ENCODE results near the gene GALNS. TPM values are rescaled to one million over a fixed set of nuclear protein-coding genes. Genes with fewer than 3 reads are reported as not detected.

Gene GALNS
- 61.4 TPM for total RNA-seq

GRCh38 chr16:88856828-88857727 lies at the start of gene GALNS, which contains the start of gene TRAPPC2L:
Gene GALNS, minus strand, starts transcription at chr16:88856947. Its CDS starts 70 bp downstream, at chr16:88856877.
Gene TRAPPC2L, plus strand, starts transcription at chr16:88857127. Its CDS starts 24 bp downstream, at chr16:88857151.
- peak; percentile 94 to 98 for DNase-seq (ENCODE audit: extremely low spot score in 2 of 2)
- peak; percentile 89 to 90 for TF ChIP-seq POLR2AphosphoS5 (IDR thresholded peaks at IDR 0.05; ENCODE audit: insufficient read depth in 1 of 2, low read depth in 1 of 2)
- peak in 1 of 2 donors; percentile 49 for TF ChIP-seq POLR2A (IDR thresholded peaks at IDR 0.05)
- no peak for TF ChIP-seq CTCF (IDR thresholded peaks at IDR 0.05)
- intact Hi-C loops (cut with DNase I), result loop anchor here (1.0 kb wide), 1 partner anchor 73 kb away; no protein-coding TSS in a partner anchor
- Histone ChIP-seq H3K27ac (peak within 1 kb of the TSS; percentile 84), H3K4me1 (peaks cover 45% of the 10 kb centered on the region), H3K4me3 (peak within 1 kb of the TSS; percentile 99), H3K36me3 (peaks cover 0 to 36% of the 10 kb centered on the region in 2 donors), H3K9me3 (no peaks in the 10 kb centered on the region), H3K27me3 (no peaks in the 10 kb centered on the region)

GRCh38 chr16:88906020-88906419 lies 49.3 kb upstream of the GALNS start:
- H3K4me1 ChIP-seq, result no peaks in the 10 kb centered on the region
- H3K27ac ChIP-seq, result no peak overlapping the region
- no peaks in the 10 kb centered on the region for H3K36me3 ChIP-seq
- no peak for TF ChIP-seq POLR2AphosphoS5 (IDR thresholded peaks at IDR 0.05; ENCODE audit: insufficient read depth in 1 of 2, low read depth in 1 of 2)
- TF ChIP-seq POLR2A (IDR thresholded peaks at IDR 0.05), result no peak
- TF ChIP-seq CTCF (IDR thresholded peaks at IDR 0.05), result no peak
- intact Hi-C loops (cut with DNase I), result no loop called here
- no peak overlapping the region for H3K4me3 ChIP-seq
- no peaks in the 10 kb centered on the region for H3K9me3 ChIP-seq
- no peak for DNase-seq (ENCODE audit: extremely low spot score in 2 of 2)
- H3K27me3 ChIP-seq, result no peaks in the 10 kb centered on the region

- no peaks in the 10 kb centered on the region for H3K4me1 ChIP-seq
- H3K27me3 ChIP-seq, result no peaks in the 10 kb centered on the region
- no peaks in the 10 kb centered on the region for H3K9me3 ChIP-seq
- H3K4me3 ChIP-seq, result no peak overlapping the region
- H3K36me3 ChIP-seq, result no peaks in the 10 kb centered on the region
- no peak for TF ChIP-seq POLR2AphosphoS5 (IDR thresholded peaks at IDR 0.05; ENCODE audit: insufficient read depth in 1 of 2, low read depth in 1 of 2)
- no peak for TF ChIP-seq CTCF (IDR thresholded peaks at IDR 0.05)
- no peak for TF ChIP-seq POLR2A (IDR thresholded peaks at IDR 0.05)
- DNase-seq (ENCODE audit: extremely low spot score in 2 of 2), result no peak
- intact Hi-C loops (cut with DNase I), result no loop called here
- no peak overlapping the region for H3K27ac ChIP-seq
Measured at GRCh38 chr16:88905563-88905962, 48.8 kb upstream of the GALNS start.

GRCh38 chr16:88904676-88905365 lies 48.1 kb upstream of the GALNS start:
- no peak overlapping the region for H3K27ac ChIP-seq
- H3K27me3 ChIP-seq, result no peaks in the 10 kb centered on the region
- no peak for DNase-seq (ENCODE audit: extremely low spot score in 2 of 2)
- no peaks in the 10 kb centered on the region for H3K4me1 ChIP-seq
- H3K9me3 ChIP-seq, result no peaks in the 10 kb centered on the region
- intact Hi-C loops (cut with DNase I), result no loop called here
- no peaks in the 10 kb centered on the region for H3K36me3 ChIP-seq
- TF ChIP-seq POLR2AphosphoS5 (IDR thresholded peaks at IDR 0.05; ENCODE audit: insufficient read depth in 1 of 2, low read depth in 1 of 2), result no peak
- no peak for TF ChIP-seq POLR2A (IDR thresholded peaks at IDR 0.05)
- no peak for TF ChIP-seq CTCF (IDR thresholded peaks at IDR 0.05)
- no peak overlapping the region for H3K4me3 ChIP-seq

Measured in vagina (tissue), 2 donors.